Mesendoderm (in vitro differentiated cells): ENCODE measurements around the gene ISM1.

Source experiments
- DNase-seq: peaks from one replicate; pipeline ENCODE4 v3.0.0; 2013
- H2AK5ac ChIP-seq: 2 replicates; pipeline ENCODE4 v1.6.1; 2013; ENCODE audit warnings: low read length, inconsistent platforms
- H2BK120ac ChIP-seq: 2 replicates; pipeline ENCODE4 v1.6.1; 2013; ENCODE audit warnings: low read depth, mild to moderate bottlenecking, low read length, moderate library complexity, mixed read lengths
- H2BK15ac ChIP-seq: replicated peaks from 2 replicates; pipeline ENCODE4 v1.6.1; 2013; ENCODE audit warnings: low read depth, mild to moderate bottlenecking, moderate library complexity
- H2BK5ac ChIP-seq: 2 replicates; pipeline ENCODE4 v1.6.1; 2013; ENCODE audit warnings: low read length, inconsistent platforms
- H3K18ac ChIP-seq: 2 replicates; pipeline ENCODE4 v1.6.1; 2013; ENCODE audit warnings: mild to moderate bottlenecking, low read length, mixed read lengths
- H3K23ac ChIP-seq: one replicate; pipeline ENCODE4 v1.6.1; 2013; ENCODE audit warnings: low read length
- H3K27ac ChIP-seq: 2 replicates; pipeline ENCODE4 v1.5.1; 2013; ENCODE audit warnings: low read depth, mild to moderate bottlenecking, inconsistent platforms, low read length, moderate library complexity
- H3K27me3 ChIP-seq: 2 replicates; pipeline ENCODE4 v1.6.1; 2013; ENCODE audit warnings: low read length, control low read depth, mild to moderate bottlenecking, inconsistent platforms; ENCODE audit not compliant: insufficient read depth, poor library complexity
- H3K36me3 ChIP-seq: 2 replicates; pipeline ENCODE4 v1.6.1; 2013; ENCODE audit warnings: low read length, inconsistent platforms; ENCODE audit not compliant: control insufficient read depth, insufficient read depth
- H3K4ac ChIP-seq: one replicate; pipeline ENCODE4 v1.6.1; 2013; ENCODE audit warnings: low read depth, mild to moderate bottlenecking, low read length, moderate library complexity
- H3K4me1 ChIP-seq: 2 replicates; pipeline ENCODE4 v1.6.1; 2013; ENCODE audit warnings: low read depth, low read length, inconsistent platforms; ENCODE audit not compliant: control insufficient read depth
- H3K4me2 ChIP-seq: 2 replicates; pipeline ENCODE4 v1.6.1; 2013; ENCODE audit warnings: low read length
- H3K4me3 ChIP-seq: 2 replicates; pipeline ENCODE4 v1.5.1; 2013; ENCODE audit warnings: mild to moderate bottlenecking, low read length
- H3K56ac ChIP-seq: one replicate; pipeline ENCODE4 v1.6.1; 2013; ENCODE audit warnings: low read length
- H3K79me1 ChIP-seq: 2 replicates; pipeline ENCODE4 v1.6.1; 2013; ENCODE audit warnings: low read length, inconsistent platforms
- H3K79me2 ChIP-seq: 2 replicates; pipeline ENCODE4 v1.6.1; 2013; ENCODE audit warnings: mild to moderate bottlenecking, low read length; ENCODE audit not compliant: control insufficient read depth, insufficient read depth
- H3K9ac ChIP-seq: 2 replicates; pipeline ENCODE4 v1.6.1; 2013; ENCODE audit warnings: low read length, inconsistent platforms
- H4K5ac ChIP-seq: one replicate; pipeline ENCODE4 v1.6.1; 2013; ENCODE audit warnings: low read length
- H4K8ac ChIP-seq: one replicate; pipeline ENCODE4 v1.6.1; 2013; ENCODE audit warnings: low read depth, mild to moderate bottlenecking, control low read depth, low read length, moderate library complexity
- WGBS: extraction: QIAGEN DNeasy Blood & Tissue Kit; methylation state at CpG from one replicate; pipeline ENCODE4 v1.1.7; 2013; ENCODE audit warnings: low lambda C conversion rate, missing lambda C conversion rate; ENCODE audit not compliant: insufficient coverage; ENCODE audit errors: extremely low coverage; 5-methylcytosine and 5-hydroxymethylcytosine counted together

ISM1 gene

DNA sequence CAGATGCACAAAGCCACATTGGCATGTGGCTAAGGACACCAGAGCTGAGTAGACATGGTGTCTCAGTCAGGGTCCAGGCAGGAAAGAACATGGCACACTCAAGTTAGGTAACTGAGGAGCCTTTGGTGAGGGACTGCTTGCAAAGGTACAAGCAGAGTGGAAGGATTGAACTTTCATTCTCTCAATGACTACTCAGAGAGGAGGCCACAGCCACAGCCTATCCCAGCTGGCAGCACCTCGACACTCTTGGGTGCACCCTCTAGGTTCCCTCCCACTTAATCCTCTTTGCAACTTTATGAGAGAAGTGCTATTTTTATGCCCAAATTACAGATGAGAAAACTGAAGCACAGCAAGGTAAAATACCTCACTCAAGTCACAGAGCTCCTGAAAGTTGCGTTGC is 73.4 kb downstream of the ISM1 start:
- Histone ChIP-seq H3K4me3 (no peak overlapping the region), H3K36me3 (no peaks in the 10 kb centered on the region), H2BK15ac (no peak overlapping the region), H3K4ac (no peak overlapping the region), H3K79me1 (no peaks in the 10 kb centered on the region), H3K23ac (no peak overlapping the region), H2AK5ac (no peak overlapping the region), H3K79me2 (no peaks in the 10 kb centered on the region), H3K27me3 (no peaks in the 10 kb centered on the region), H3K56ac (no peak overlapping the region), H3K18ac (no peak overlapping the region), H4K5ac (no peak overlapping the region), H4K8ac (no peak overlapping the region), H3K4me2 (no peak overlapping the region), H3K9ac (no peak overlapping the region), H2BK5ac (no peak overlapping the region), H2BK120ac (no peak overlapping the region), H3K4me1 (no peaks in the 10 kb centered on the region), H3K27ac (no peak overlapping the region)
- WGBS, result no CpG with 5 or more reads among the region's 2 CpGs
- DNase-seq, result no peak

DNA sequence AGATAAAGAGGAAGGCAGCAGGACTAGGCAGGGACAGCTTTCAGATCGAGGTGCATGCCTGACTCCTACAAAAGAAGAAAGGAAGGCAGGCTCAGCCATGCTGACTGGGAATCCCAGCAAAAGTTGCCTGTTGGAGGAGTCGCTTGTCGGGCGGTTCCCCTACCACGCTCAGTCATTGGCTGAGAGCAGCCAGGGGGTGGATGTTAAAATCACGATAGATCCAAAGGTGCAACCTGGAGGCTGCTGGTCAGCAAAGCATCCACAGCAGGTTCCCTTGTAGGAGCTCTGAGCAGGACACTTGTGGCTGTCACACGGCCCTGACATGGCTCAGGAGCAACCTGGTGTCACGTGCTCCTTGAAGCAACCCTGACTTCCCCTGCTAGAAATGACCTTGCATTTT is 74.6 kb downstream of the ISM1 start:
- no peak overlapping the region for H4K8ac ChIP-seq
- no peaks in the 10 kb centered on the region for H3K79me2 ChIP-seq
- no peak overlapping the region for H2BK15ac ChIP-seq
- H3K4me2 ChIP-seq, result no peak overlapping the region
- H3K27me3 ChIP-seq, result no peaks in the 10 kb centered on the region
- H2BK120ac ChIP-seq, result no peak overlapping the region
- no peak overlapping the region for H3K4me3 ChIP-seq
- DNase-seq, result no peak
- no peak overlapping the region for H3K56ac ChIP-seq
- H2AK5ac ChIP-seq, result no peak overlapping the region
- no peak overlapping the region for H3K23ac ChIP-seq
- H3K36me3 ChIP-seq, result no peaks in the 10 kb centered on the region
- no peaks in the 10 kb centered on the region for H3K79me1 ChIP-seq
- H3K27ac ChIP-seq, result no peak overlapping the region
- no peak overlapping the region for H4K5ac ChIP-seq
- H2BK5ac ChIP-seq, result no peak overlapping the region
- H3K9ac ChIP-seq, result no peak overlapping the region
- no CpG with 5 or more reads among the region's 8 CpGs for WGBS
- no peak overlapping the region for H3K18ac ChIP-seq
- no peaks in the 10 kb centered on the region for H3K4me1 ChIP-seq
- H3K4ac ChIP-seq, result no peak overlapping the region

DNA sequence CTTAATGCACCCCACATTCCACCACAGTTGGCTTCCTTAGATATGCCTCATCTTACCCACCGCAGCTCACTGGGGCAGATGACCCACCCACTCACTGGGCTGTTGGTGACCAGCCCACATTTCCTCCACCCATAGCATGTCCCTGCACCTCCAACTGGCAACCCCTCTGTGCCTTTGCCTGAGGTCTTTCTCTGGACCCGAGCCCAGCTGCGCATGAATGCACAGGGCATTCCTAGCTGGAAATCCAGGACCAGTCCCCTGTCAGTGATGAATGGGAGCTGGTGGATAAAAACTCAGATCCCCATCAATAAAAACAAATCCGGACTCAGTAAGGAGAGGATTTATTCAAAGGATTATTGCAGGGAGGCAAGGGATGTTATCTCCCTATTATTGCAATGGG is 75.0 kb downstream of the ISM1 start:
- Histone ChIP-seq H3K4me3 (no peak overlapping the region), H3K4ac (no peak overlapping the region), H3K36me3 (no peaks in the 10 kb centered on the region), H3K27me3 (no peaks in the 10 kb centered on the region), H2BK120ac (no peak overlapping the region), H2BK15ac (no peak overlapping the region), H4K5ac (no peak overlapping the region), H3K27ac (no peak overlapping the region), H4K8ac (no peak overlapping the region), H3K56ac (no peak overlapping the region), H3K4me2 (no peak overlapping the region), H2AK5ac (no peak overlapping the region), H3K9ac (no peak overlapping the region), H2BK5ac (no peak overlapping the region), H3K79me1 (no peaks in the 10 kb centered on the region), H3K23ac (no peak overlapping the region), H3K18ac (no peak overlapping the region), H3K79me2 (no peaks in the 10 kb centered on the region), H3K4me1 (no peaks in the 10 kb centered on the region)
- DNase-seq, result no peak
- WGBS, result no CpG with 5 or more reads among the region's 4 CpGs

DNA sequence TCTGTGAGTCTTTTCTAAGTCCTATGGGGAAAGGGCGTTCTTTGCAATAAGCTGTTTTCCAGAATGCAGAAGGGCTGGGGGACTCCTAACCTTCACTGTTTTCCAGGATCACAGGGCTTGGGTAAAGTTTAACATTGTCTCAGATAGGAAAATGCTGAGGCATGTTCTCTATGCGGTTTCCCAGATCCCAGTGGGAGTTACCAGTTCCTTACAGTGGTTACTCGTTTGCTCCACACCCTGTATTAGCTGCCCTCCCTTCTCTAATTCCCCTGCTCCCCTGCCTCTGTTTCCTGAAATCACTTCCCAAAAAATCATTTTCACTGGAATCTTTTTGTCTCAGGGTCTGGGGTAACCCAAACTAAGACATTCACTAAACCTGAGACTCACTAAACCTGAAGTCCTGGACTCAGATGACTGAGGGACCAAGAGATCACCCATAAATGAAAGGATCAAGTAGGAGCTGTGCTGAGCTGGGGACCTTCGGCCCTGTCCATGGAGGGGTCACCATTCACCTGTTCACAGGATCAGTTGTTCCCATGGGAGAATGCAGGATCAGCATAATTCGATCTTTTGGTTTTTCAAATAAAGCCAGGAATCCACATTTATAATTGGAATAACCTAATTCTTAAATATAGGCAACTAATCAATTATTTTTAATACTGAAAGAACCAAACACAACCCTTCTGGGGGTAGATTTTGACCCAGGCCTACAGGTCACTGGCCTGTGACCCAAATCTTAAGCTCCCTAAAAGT is 76.2 kb downstream of the ISM1 start:
- WGBS, result no CpG with 5 or more reads among the region's 5 CpGs
- no peak for DNase-seq
- no peak overlapping the region for H3K4ac ChIP-seq

DNA sequence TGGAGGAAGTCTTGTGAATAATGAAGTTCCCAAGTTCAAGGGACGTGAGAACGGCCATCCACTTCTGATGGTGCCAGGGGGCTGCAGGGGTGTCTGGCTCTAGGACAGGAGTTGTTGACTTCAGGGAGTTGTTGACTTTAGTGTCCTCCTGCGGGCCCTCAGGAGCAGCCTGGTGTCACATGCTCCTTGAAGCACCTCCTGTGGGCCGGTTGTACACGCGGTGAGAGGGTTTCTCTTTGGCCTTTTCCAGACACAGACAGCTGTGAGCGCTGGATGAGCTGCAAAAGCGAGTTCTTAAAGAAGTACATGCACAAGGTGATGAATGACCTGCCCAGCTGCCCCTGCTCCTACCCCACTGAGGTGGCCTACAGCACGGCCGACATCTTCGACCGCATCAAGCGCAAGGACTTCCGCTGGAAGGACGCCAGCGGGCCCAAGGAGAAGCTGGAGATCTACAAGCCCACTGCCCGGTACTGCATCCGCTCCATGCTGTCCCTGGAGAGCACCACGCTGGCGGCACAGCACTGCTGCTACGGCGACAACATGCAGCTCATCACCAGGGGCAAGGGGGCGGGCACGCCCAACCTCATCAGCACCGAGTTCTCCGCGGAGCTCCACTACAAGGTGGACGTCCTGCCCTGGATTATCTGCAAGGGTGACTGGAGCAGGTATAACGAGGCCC is 77.8 kb downstream of the ISM1 start:
- H2BK5ac ChIP-seq, result no peak overlapping the region
- no peak overlapping the region for H2AK5ac ChIP-seq
- no peak overlapping the region for H3K18ac ChIP-seq
- H3K4ac ChIP-seq, result no peak overlapping the region
- no peak overlapping the region for H2BK120ac ChIP-seq
- no peak for DNase-seq
- H4K8ac ChIP-seq, result no peak overlapping the region
- no peaks in the 10 kb centered on the region for H3K27me3 ChIP-seq
- no peak overlapping the region for H3K27ac ChIP-seq
- H3K56ac ChIP-seq, result no peak overlapping the region
- H3K4me2 ChIP-seq, result no peak overlapping the region
- H2BK15ac ChIP-seq, result no peak overlapping the region
- H3K4me3 ChIP-seq, result no peak overlapping the region
- WGBS, result no CpG with 5 or more reads among the region's 29 CpGs
- H3K79me2 ChIP-seq, result no peaks in the 10 kb centered on the region
- H3K36me3 ChIP-seq, result no peaks in the 10 kb centered on the region
- H3K4me1 ChIP-seq, result no peaks in the 10 kb centered on the region
- no peaks in the 10 kb centered on the region for H3K79me1 ChIP-seq
- H3K23ac ChIP-seq, result no peak overlapping the region
- H3K9ac ChIP-seq, result no peak overlapping the region
- H4K5ac ChIP-seq, result no peak overlapping the region

More for the DNA sequence above, 76.2 kb downstream of the ISM1 start:
- H2AK5ac ChIP-seq, result no peak overlapping the region
- H3K36me3 ChIP-seq, result no peaks in the 10 kb centered on the region
- no peak overlapping the region for H3K27ac ChIP-seq
- no peaks in the 10 kb centered on the region for H3K79me2 ChIP-seq
- H4K5ac ChIP-seq, result no peak overlapping the region
- H3K9ac ChIP-seq, result no peak overlapping the region
- H2BK15ac ChIP-seq, result no peak overlapping the region
- no peak overlapping the region for H3K23ac ChIP-seq
- no peak overlapping the region for H3K56ac ChIP-seq
- no peaks in the 10 kb centered on the region for H3K79me1 ChIP-seq
- no peak overlapping the region for H3K18ac ChIP-seq
- no peaks in the 10 kb centered on the region for H3K27me3 ChIP-seq
- H3K4me1 ChIP-seq, result no peaks in the 10 kb centered on the region
- no peak overlapping the region for H4K8ac ChIP-seq
- no peak overlapping the region for H3K4me3 ChIP-seq
- no peak overlapping the region for H3K4me2 ChIP-seq
- no peak overlapping the region for H2BK120ac ChIP-seq
- no peak overlapping the region for H2BK5ac ChIP-seq
